Type B pancreatic cell (in vitro differentiated cells): ENCODE measurements around the gene LRMDA. TPM values are rescaled to one million over a fixed set of nuclear protein-coding genes. Genes with fewer than 3 reads are reported as not detected.

Experiments
- DNase-seq: peaks from one replicate; pipeline ENCODE4 v3.0.0; 2021; ENCODE audit warnings: mixed read lengths; ENCODE audit not compliant: unreplicated experiment; ENCODE audit errors: extremely low spot score
- H3K27ac Mint-ChIP-seq: 2 replicates; pipeline ENCODE4 v1.8.0; 2021; ENCODE audit warnings: mild to moderate bottlenecking, mixed read lengths
- H3K27me3 Mint-ChIP-seq: 2 replicates; pipeline ENCODE4 v1.8.0; 2021; ENCODE audit warnings: mixed read lengths
- H3K36me3 Mint-ChIP-seq: 2 replicates; pipeline ENCODE4 v1.8.0; 2021; ENCODE audit warnings: mixed read lengths
- H3K4me1 Mint-ChIP-seq: one replicate; pipeline ENCODE4 v1.8.0; 2021; ENCODE audit warnings: mixed read lengths; ENCODE audit not compliant: unreplicated experiment
- H3K4me3 Mint-ChIP-seq: 2 replicates; pipeline ENCODE4 v1.8.0; 2021; ENCODE audit warnings: mild to moderate bottlenecking, mixed read lengths
- H3K9me3 Mint-ChIP-seq: 2 replicates; pipeline ENCODE4 v1.8.0; 2021; ENCODE audit warnings: mixed read lengths
- total RNA-seq: library from RNA; stranded (reverse); gene quantifications from 2 replicates; pipeline ENCODE4 v1.2.1, GENCODE V29; 2021; ENCODE audit warnings: low replicate concordance
- TF ChIP-seq, protein P1 (sequence below): fragments of 200-600 bp; sonication (generic); conservative IDR thresholded peaks from 2 replicates; pipeline ENCODE4 v1.5.0; 2021; ENCODE audit warnings: antibody characterized with exemption, mild to moderate bottlenecking

LRMDA gene
- total RNA-seq, 1 donor from 2014 or later = 2.0 TPM

DNA sequence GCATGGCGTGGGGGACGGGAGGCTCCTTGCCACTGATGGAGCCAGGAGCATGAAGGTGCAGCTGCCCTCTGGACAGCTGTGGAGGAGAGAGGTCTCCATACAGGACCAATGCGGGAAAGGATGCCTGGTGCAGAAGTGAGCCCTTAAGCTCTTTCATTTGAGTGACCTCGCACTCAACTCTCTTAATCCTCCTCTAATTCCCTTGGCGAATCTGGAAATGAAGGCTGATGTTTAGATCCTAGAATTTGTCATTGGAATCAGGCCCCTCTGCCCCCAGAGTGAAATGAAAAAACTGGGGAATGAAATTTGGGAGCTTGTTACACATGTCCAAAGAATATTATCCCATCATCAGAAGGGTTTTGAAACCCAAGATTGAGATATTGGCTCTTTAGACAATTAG, 639.5 kb downstream of the LRMDA start:
- no peak overlapping the region for H3K4me3 Mint-ChIP-seq
- no peak overlapping the region for H3K27ac Mint-ChIP-seq
- no peak for DNase-seq

DNA sequence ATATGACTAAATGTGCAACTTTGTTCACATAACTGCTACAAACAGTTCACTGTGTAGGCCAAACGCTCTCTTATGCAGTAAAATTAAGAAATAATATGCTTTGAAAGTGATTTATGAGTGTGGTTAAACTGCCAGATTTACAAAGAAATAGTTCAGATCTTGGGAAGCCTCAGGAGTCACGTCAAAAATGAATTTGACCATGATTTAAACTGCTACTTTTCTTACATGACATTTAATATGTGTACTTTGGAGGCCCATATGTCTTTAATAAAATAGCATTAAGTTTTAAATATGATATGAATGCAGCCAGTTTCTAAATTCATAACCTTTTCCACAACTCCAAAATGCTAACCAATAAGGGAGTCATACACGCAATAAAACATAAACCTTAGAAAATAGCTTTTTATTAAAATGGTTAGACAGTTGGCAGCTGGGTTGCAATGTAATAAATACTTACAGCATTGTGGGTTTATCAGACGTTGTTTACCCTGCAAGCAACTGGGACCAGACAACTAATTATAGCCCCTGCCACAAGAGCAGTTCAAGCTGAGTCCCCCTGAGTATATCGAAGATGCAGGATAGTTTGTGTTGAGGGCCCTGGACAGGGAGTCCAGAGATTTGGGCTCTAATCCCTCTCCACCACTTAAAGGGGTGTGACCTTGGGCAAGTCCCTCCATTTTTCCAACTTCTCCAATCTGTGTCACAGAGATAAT, 640.4 kb downstream of the LRMDA start:
- TF ChIP-seq, protein P1, sequence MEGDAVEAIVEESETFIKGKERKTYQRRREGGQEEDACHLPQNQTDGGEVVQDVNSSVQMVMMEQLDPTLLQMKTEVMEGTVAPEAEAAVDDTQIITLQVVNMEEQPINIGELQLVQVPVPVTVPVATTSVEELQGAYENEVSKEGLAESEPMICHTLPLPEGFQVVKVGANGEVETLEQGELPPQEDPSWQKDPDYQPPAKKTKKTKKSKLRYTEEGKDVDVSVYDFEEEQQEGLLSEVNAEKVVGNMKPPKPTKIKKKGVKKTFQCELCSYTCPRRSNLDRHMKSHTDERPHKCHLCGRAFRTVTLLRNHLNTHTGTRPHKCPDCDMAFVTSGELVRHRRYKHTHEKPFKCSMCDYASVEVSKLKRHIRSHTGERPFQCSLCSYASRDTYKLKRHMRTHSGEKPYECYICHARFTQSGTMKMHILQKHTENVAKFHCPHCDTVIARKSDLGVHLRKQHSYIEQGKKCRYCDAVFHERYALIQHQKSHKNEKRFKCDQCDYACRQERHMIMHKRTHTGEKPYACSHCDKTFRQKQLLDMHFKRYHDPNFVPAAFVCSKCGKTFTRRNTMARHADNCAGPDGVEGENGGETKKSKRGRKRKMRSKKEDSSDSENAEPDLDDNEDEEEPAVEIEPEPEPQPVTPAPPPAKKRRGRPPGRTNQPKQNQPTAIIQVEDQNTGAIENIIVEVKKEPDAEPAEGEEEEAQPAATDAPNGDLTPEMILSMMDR = no peak
- no peak for DNase-seq
- H3K36me3 Mint-ChIP-seq = peaks cover 12% of the 10 kb centered on the region
- peaks cover 31% of the 10 kb centered on the region for H3K4me1 Mint-ChIP-seq
- H3K27me3 Mint-ChIP-seq = peaks cover 46% of the 10 kb centered on the region
- H3K4me3 Mint-ChIP-seq = peak overlapping the region; percentile 28
- no peak overlapping the region for H3K27ac Mint-ChIP-seq
- peaks cover 13% of the 10 kb centered on the region for H3K9me3 Mint-ChIP-seq

More for the DNA sequence above, 639.5 kb downstream of the LRMDA start:
- Mint-ChIP-seq H3K4me1 (peaks cover 31% of the 10 kb centered on the region), H3K27me3 (peaks cover 52% of the 10 kb centered on the region), H3K9me3 (peaks cover 13% of the 10 kb centered on the region), H3K36me3 (peaks cover 12% of the 10 kb centered on the region)
- TF ChIP-seq, protein P1 = no peak

- Mint-ChIP-seq H3K9me3 (peaks cover 13% of the 10 kb centered on the region), H3K27me3 (peaks cover 42% of the 10 kb centered on the region), H3K27ac (no peak overlapping the region), H3K36me3 (peaks cover 8% of the 10 kb centered on the region), H3K4me1 (peaks cover 31% of the 10 kb centered on the region), H3K4me3 (no peak overlapping the region)
- TF ChIP-seq, protein P1 = no peak
- no peak for DNase-seq
Measured at GRCh38 chr10:76072384-76072783, 641.0 kb downstream of the LRMDA start.

- H3K4me1 Mint-ChIP-seq = peaks cover 31% of the 10 kb centered on the region
- no peak overlapping the region for H3K27ac Mint-ChIP-seq
- H3K4me3 Mint-ChIP-seq = no peak overlapping the region
- TF ChIP-seq, protein P1 = no peak
- H3K9me3 Mint-ChIP-seq = peaks cover 6% of the 10 kb centered on the region
- peaks cover 4% of the 10 kb centered on the region for H3K36me3 Mint-ChIP-seq
- H3K27me3 Mint-ChIP-seq = peaks cover 34% of the 10 kb centered on the region
- no peak for DNase-seq
Measured at GRCh38 chr10:76073524-76073923, 642.1 kb downstream of the LRMDA start.

GRCh38 chr10:76074659-76075058, 643.2 kb downstream of the LRMDA start:
- Mint-ChIP-seq H3K27ac (no peak overlapping the region), H3K4me3 (no peak overlapping the region), H3K4me1 (peaks cover 31% of the 10 kb centered on the region), H3K36me3 (peaks cover 4% of the 10 kb centered on the region), H3K27me3 (peaks cover 27% of the 10 kb centered on the region), H3K9me3 (peaks cover 6% of the 10 kb centered on the region)
- TF ChIP-seq, protein P1 = no peak
- DNase-seq = no peak
